A549 (cell line): ENCODE measurements around the gene SRGAP3. TPM values are rescaled to one million over a fixed set of nuclear protein-coding genes. Genes with fewer than 3 reads are reported as not detected.

Experiments used
- ATAC-seq, 2 experiments: fragments of 200-7000 bp in 1 of 2; fragments of >200 bp in 1 of 2; cut with Nextera tagmentation in 1 of 2; cut with Tn5 transposase in 1 of 2; 3 replicates each; pipeline versions ENCODE4 v1.8.0 to v1.9.1; 2018 to 2020; ENCODE audit warnings: mild to moderate bottlenecking in 1 of 2, moderate library complexity in 1 of 2
- CTCF ChIA-PET: fragments of 300-600 bp; sonication (Branson Sonifier 250); formaldehyde crosslinking; extraction: SDS; loops from one replicate; lab custom pipeline; 2021; ENCODE audit warnings: antibody characterized with exemption, inconsistent platforms; lab: Yijun Ruan, JAX
- POLR2A ChIA-PET: fragments of 350-600 bp; formaldehyde crosslinking; extraction: SDS; loops from one replicate; lab custom pipeline; 2021; ENCODE audit warnings: antibody characterized with exemption, inconsistent platforms; lab: Yijun Ruan, JAX
- DNase-seq, 2 experiments: peaks; one replicate each; pipeline versions ENCODE4 v3.0.0 to v3.0.0-alpha.2; 2011 to 2016; ENCODE audit warnings: low read depth in 1 of 2, low spot score in 1 of 2
- FAIRE-seq: peaks from 2 replicates; lab custom pipeline; 2011; peaks lifted over from hg19 to GRCh38; lab: Jason Lieb, UNC
- H3K27ac ChIP-seq, 2 experiments: fragments of >200 bp; sonication (Bioruptor Twin); formaldehyde crosslinking; 3 replicates each; pipeline ENCODE4 v1.5.1; 2016 to 2017
- H3K4me1 ChIP-seq: fragments of >200 bp; sonication (Bioruptor Twin); formaldehyde crosslinking; 3 replicates; pipeline ENCODE4 v1.6.1; 2016
- H3K4me2 ChIP-seq: fragments of >200 bp; sonication (Bioruptor Twin); formaldehyde crosslinking; 3 replicates; pipeline ENCODE4 v1.6.1; 2016
- H3K4me3 ChIP-seq: fragments of >200 bp; sonication (Bioruptor Twin); formaldehyde crosslinking; 3 replicates; pipeline ENCODE4 v1.5.1; 2016
- H3K9me3 ChIP-seq: fragments of >200 bp; sonication (Bioruptor Twin); formaldehyde crosslinking; 3 replicates; pipeline ENCODE4 v1.6.1; 2016
- BCL3 ChIP-seq: fragments of >200 bp; sonication (Bioruptor Twin); formaldehyde crosslinking; IDR thresholded peaks from 3 replicates; pipeline ENCODE4 v1.6.1; 2016
- BHLHE40 ChIP-seq: IDR thresholded peaks from 2 replicates; pipeline ENCODE4 v1.6.1; 2012; ENCODE audit warnings: low read depth, low read length, inconsistent platforms
- CBX2 ChIP-seq: fragments of 200-600 bp; sonication (generic); IDR thresholded peaks from 2 replicates; pipeline ENCODE4 v1.6.1; 2016; ENCODE audit warnings: low read depth, mild to moderate bottlenecking, borderline replicate concordance
- CHD2 ChIP-seq: fragments of 150-350 bp; IDR thresholded peaks from 2 replicates; pipeline ENCODE4 v1.6.1; 2014; ENCODE audit warnings: low read length; ENCODE audit not compliant: partially characterized antibody
- CHD4 ChIP-seq: fragments of 200-600 bp; sonication (generic); IDR thresholded peaks from 2 replicates; pipeline ENCODE4 v1.6.1; 2016; ENCODE audit warnings: antibody characterized with exemption, mild to moderate bottlenecking, borderline replicate concordance
- ESRRA ChIP-seq: fragments of 150-350 bp; IDR thresholded peaks from 2 replicates; pipeline ENCODE4 v1.6.1; 2014; ENCODE audit warnings: mild to moderate bottlenecking, low read length, borderline replicate concordance
- FOSL2 ChIP-seq, 2 experiments: fragments of 450-650 bp in 1 of 2; fragments of >200 bp in 1 of 2; sonication (Bioruptor Twin) in 1 of 2; formaldehyde crosslinking; IDR thresholded peaks; 2 replicates each; pipeline versions ENCODE4 v1.5.0 to v1.6.1; 2016 to 2020; ENCODE audit warnings: mild to moderate bottlenecking in 1 of 2, moderate library complexity in 1 of 2
- HEYL ChIP-seq: fragments of 250-450 bp; sonication (Bioruptor Pico); IDR thresholded peaks from 2 replicates; pipeline ENCODE4 v1.8.0; 2021; ENCODE audit warnings: mild to moderate bottlenecking, moderate library complexity
- JUNB ChIP-seq: fragments of >200 bp; sonication (Bioruptor Twin); formaldehyde crosslinking; IDR thresholded peaks from 2 replicates; pipeline ENCODE4 v1.6.1; 2016
- KDM5A ChIP-seq: fragments of 200-600 bp; sonication (generic); IDR thresholded peaks from 2 replicates; pipeline ENCODE4 v1.6.1; 2016; ENCODE audit warnings: antibody characterized with exemption, mild to moderate bottlenecking
- MAX ChIP-seq: IDR thresholded peaks from 2 replicates; pipeline ENCODE4 v1.6.1; 2012
- PBX3 ChIP-seq: IDR thresholded peaks from 2 replicates; pipeline ENCODE4 v1.6.1; 2012
- POLR2A ChIP-seq: IDR thresholded peaks from 2 replicates; pipeline ENCODE4 v1.6.1; 2012; ENCODE audit warnings: mild to moderate bottlenecking, low read length
- RAD21 ChIP-seq, 2 experiments: fragments of >200 bp in 1 of 2; sonication (Bioruptor Twin) in 1 of 2; formaldehyde crosslinking in 1 of 2; IDR thresholded peaks in 1 of 2; conservative IDR thresholded peaks in 1 of 2; 2 replicates in 1 of 2; 3 replicates in 1 of 2; pipeline ENCODE4 v1.6.1; 2012 to 2018; ENCODE audit warnings: inconsistent platforms in 1 of 2
- REST ChIP-seq: fragments of 200-600 bp; sonication (generic); IDR thresholded peaks from 2 replicates; pipeline ENCODE4 v1.6.1; 2016; ENCODE audit warnings: antibody characterized with exemption, mild to moderate bottlenecking, moderate library complexity
- RFX5 ChIP-seq: fragments of 450-650 bp; IDR thresholded peaks from 2 replicates; pipeline ENCODE4 v1.7.1; 2014; ENCODE audit warnings: antibody characterized with exemption, mild to moderate bottlenecking, moderate library complexity
- RNF2 ChIP-seq: fragments of 200-600 bp; sonication (generic); IDR thresholded peaks from 2 replicates; pipeline ENCODE4 v1.6.1; 2016; ENCODE audit warnings: low read depth, mild to moderate bottlenecking, antibody characterized with exemption, moderate library complexity, borderline replicate concordance
- SREBF2 ChIP-seq: fragments of 450-650 bp; IDR thresholded peaks from 2 replicates; pipeline ENCODE4 v1.6.1; 2014; ENCODE audit warnings: mild to moderate bottlenecking, moderate library complexity
- TFCP2L1 ChIP-seq: fragments of 250-450 bp; sonication (Bioruptor Pico); IDR thresholded peaks from 2 replicates; pipeline ENCODE4 v1.5.0; 2021; ENCODE audit warnings: mild to moderate bottlenecking
- ZFP36 ChIP-seq: fragments of 450-650 bp; IDR thresholded peaks from 2 replicates; pipeline ENCODE4 v1.6.1; 2014; ENCODE audit warnings: borderline replicate concordance; ENCODE audit not compliant: partially characterized antibody
- ZNF302 ChIP-seq: fragments of 250-450 bp; sonication (Bioruptor Pico); IDR thresholded peaks from 2 replicates; pipeline ENCODE4 v1.9.0; 2021; ENCODE audit warnings: inconsistent platforms, mild to moderate bottlenecking, moderate library complexity
- WGBS: methylation state at CpG from one replicate; pipeline ENCODE4 v1.1.6; 2017; ENCODE audit errors: missing lambda C conversion rate; 5-methylcytosine and 5-hydroxymethylcytosine counted together
- polyA plus RNA-seq, 4 experiments: library from polyadenylated mRNA; depleted of rRNA in 3 of 4; stranded (reverse); fragments of >200 nt; fragmentation: RNase III in 1 of 4; extraction: RNeasy Plus Mini Kit Qiagen cat#74134 plus additional on column Dnase treatment in 1 of 4; gene quantifications; 2 replicates in 3 of 4; 3 replicates in 1 of 4; pipeline ENCODE4 v1.2.3, GENCODE V29; 2011 to 2017
- TF ChIP-seq, protein P1 (sequence below): fragments of >200 bp; sonication (Bioruptor Twin); formaldehyde crosslinking; IDR thresholded peaks from 2 replicates; pipeline ENCODE4 v1.6.1; 2016
- TF ChIP-seq, protein P2 (sequence below): fragments of 250-450 bp; sonication (Bioruptor Pico); IDR thresholded peaks from 2 replicates; pipeline ENCODE4 v1.5.0; 2020; ENCODE audit warnings: low read depth, mild to moderate bottlenecking, moderate library complexity

Gene SRGAP3
- polyA plus RNA-seq, 2 of the 4 experiments (the other 2 are of a cell fraction), result 1.6 to 2.5 TPM

DNA sequence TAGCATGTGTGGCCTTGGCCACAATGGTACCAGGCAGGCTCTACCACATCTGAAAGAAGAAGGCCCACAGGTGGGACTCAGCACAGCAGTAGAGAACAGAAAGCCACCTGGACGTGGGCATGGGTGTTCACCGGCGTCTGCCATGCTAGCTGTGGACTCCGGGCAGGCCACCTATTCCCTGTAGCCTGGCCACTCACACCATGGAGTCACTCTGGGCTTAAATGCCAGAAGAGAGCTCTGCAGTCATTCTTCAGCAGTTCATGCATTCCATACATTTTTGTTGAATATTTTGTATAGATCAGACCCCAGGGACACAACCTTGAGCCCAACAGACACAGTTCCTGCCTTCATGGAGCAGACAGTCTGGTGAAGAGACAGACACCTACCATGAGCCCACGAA lies 138.6 kb downstream of the SRGAP3 start (continued):
- TF ChIP-seq ESRRA, result no peak
- TF ChIP-seq CHD4, result no peak
- no peak for TF ChIP-seq RFX5
- no peak for TF ChIP-seq ZFP36
- no peak for TF ChIP-seq TFCP2L1 (CRISPR knock-in tag)
- no peak for TF ChIP-seq CHD2
- TF ChIP-seq, all 56 proteins: peak for 0

DNA sequence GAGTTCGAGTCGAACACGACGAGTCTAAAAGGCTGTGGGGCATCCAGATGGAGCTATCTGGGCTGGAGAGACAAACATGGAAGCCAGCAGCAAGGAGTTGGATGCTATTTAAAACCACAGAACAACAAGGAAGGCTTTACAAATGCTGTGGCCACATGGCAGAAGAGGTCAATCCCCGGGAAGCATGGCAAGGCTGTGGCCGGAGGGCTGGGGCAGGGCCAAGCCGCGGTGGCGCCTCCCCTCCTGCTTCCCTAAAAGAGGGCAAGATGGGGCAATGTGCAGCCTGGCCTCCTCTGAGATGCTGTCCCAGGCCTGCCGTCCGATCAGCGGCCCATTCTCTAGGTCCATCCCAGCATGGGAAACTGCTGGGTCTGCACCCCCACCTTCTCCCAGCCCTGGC lies 139.1 kb downstream of the SRGAP3 start:
- 83% methylated on average over 11 of the region's 12 CpGs for WGBS
- Histone ChIP-seq H3K4me3 (no peak overlapping the region), H3K4me1 (no peaks in the 10 kb centered on the region), H3K4me2 (no peak overlapping the region)
- DNase-seq, result no peak
- TF ChIP-seq CBX2 (no peak), JUNB (no peak), ZFP36 (no peak), REST (no peak), MAX (no peak)
- TF ChIP-seq, all 56 proteins: peak for 0
- H3K9me3 ChIP-seq, result no peaks in the 10 kb centered on the region
- no peak for FAIRE-seq
- CTCF ChIA-PET, result interaction anchor here (1.4 kb wide), 1 partner anchor 10 kb away, joined by 4 read pairs; no protein-coding TSS in a partner anchor
- H3K27ac ChIP-seq, result no peak overlapping the region
- ATAC-seq, result no peak; a peak in 1 of 6 replicates
- POLR2A ChIA-PET, result no interaction called here

DNA sequence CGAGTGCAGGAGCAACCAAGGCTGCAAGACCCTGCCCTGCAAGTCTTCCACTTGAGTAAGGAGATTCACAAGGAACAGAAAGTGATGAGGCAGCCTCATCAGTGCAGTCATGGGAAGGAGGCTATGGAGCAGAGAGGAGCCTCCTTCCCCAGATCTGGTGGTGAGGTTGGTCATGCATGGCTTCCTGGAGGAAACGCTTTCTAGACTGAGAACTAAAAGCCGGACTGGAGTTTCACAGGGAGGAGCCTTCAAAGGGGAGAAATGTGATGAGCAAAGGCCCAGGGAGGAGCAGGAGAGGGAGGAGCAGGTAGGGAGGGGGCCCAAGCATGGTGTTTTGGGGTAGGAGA lies 139.9 kb downstream of the SRGAP3 start:
- ATAC-seq (no peak), FAIRE-seq (no peak), DNase-seq (no peak)
- Histone ChIP-seq H3K4me2 (no peak overlapping the region), H3K4me3 (no peak overlapping the region), H3K9me3 (no peaks in the 10 kb centered on the region), H3K27ac (no peak overlapping the region), H3K4me1 (no peaks in the 10 kb centered on the region)
- TF ChIP-seq KDM5A (no peak), SREBF2 (no peak), RNF2 (no peak)
- ChIA-PET POLR2A (no interaction called here), CTCF (no interaction called here)
- WGBS, result 86% methylated on average over 3 of the region's 3 CpGs

- H3K4me1 ChIP-seq, result no peaks in the 10 kb centered on the region
- H3K9me3 ChIP-seq, result no peaks in the 10 kb centered on the region
- no peak overlapping the region for H3K4me3 ChIP-seq
- H3K27ac ChIP-seq, result no peak overlapping the region
- WGBS, result 77% methylated on average over 8 of the region's 8 CpGs
- CTCF ChIA-PET, result no interaction called here
- FAIRE-seq (no peak), DNase-seq (no peak), ATAC-seq (no peak)
- no peak overlapping the region for H3K4me2 ChIP-seq
- POLR2A ChIA-PET, result no interaction called here
- no peak for TF ChIP-seq FOSL2 (IDR thresholded peaks at IDR 0.05)
- TF ChIP-seq FOSL2 (CRISPR knock-in tag; IDR thresholded peaks at IDR 0.05), result no peak
- no peak for TF ChIP-seq RAD21 (conservative IDR thresholded peaks at IDR 0.05 in 1 of 2, IDR thresholded peaks at IDR 0.05 in 1 of 2)
- no peak for TF ChIP-seq PBX3
- TF ChIP-seq BHLHE40, result no peak
- no peak for TF ChIP-seq SREBF2
- no peak for TF ChIP-seq ZNF302 (CRISPR knock-in tag)
- no peak for TF ChIP-seq CHD2
- no peak for TF ChIP-seq POLR2A
- TF ChIP-seq, protein P1, sequence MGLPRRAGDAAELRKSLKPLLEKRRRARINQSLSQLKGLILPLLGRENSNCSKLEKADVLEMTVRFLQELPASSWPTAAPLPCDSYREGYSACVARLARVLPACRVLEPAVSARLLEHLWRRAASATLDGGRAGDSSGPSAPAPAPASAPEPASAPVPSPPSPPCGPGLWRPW, result no peak
- TF ChIP-seq MAX, result no peak
- no peak for TF ChIP-seq HEYL (CRISPR knock-in tag)
- TF ChIP-seq, protein P2, sequence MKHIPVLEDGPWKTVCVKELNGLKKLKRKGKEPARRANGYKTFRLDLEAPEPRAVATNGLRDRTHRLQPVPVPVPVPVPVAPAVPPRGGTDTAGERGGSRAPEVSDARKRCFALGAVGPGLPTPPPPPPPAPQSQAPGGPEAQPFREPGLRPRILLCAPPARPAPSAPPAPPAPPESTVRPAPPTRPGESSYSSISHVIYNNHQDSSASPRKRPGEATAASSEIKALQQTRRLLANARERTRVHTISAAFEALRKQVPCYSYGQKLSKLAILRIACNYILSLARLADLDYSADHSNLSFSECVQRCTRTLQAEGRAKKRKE, result no peak
- TF ChIP-seq BCL3, result no peak
These were observed 140.4 kb downstream of the SRGAP3 start for GRCh38 chr3:9108876-9109567.
